Measurements from ENCODE around the gene HHIPL1.

Gene HHIPL1

DNA sequence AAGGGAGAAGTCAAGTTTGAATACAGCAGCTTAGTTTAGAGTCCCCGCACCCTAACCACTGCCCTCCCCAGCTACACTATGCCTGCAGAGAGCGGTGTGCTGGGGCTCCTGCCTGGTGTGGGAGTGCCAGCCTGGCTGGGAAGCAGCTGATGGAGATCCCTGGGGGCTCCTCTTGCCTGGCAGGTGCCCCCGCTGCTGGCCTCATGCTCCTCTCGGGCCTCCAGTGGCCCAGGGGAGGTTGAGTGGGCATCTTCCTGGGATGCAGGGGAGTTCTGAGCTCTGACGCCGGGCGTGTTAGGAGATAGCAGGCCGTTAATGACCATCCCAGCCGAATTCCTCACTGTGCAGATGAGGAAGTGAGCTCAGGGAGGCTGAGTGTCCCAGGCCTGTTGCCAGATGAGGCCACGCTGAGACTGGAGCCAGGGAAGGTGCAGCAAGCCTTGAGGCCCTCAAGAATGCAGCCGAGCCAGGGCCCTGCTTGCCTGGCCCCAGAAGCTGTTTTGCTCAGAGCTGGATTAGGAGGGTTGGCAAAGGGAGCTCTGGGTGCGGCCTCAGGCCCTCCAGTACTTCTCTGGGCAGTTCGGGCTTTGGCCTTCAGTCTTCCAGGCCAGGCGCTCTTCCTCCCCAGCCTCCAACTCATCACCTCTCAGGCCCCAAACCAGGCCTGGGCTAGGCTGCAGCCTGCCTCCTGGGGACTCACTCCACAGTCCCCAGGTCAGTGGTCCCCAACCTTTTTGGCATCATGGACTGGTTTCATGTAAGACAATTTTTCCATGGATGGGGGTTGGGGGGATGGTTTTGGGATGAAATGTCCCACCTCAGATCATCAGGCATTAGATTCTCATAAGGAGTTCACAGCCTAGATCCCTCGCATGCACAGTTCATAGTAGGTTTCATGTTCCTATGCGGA, 32.6 kb downstream of the HHIPL1 start:
- DNase-seq = no peak

- DNase-seq = no peak
Observed at GRCh38 chr14:99678198-99678597, 33.3 kb downstream of the HHIPL1 start.

DNA sequence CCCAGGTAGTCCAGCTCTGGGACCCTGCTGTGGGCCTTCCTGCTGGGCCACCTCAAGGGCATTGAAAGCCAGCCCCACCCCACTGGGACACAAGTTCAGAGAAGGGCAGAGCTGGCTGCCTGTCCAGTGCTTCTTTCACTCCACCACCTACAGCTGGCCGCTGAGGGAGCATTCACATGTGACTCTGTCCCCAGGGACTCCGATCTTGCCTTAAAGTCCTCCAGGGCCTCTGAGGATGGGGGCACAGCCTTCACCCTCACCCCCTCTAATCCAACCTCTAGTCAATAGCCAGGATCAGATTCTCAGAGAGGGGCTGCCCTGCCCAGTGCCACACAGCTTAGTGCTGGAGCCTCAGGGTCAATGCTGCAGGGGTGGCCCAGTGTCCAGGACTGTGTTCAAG, 34.2 kb downstream of the HHIPL1 start:
- no peak for DNase-seq

- DNase-seq = no peak
Observed at GRCh38 chr14:99679543-99679942, 34.6 kb downstream of the HHIPL1 start.

DNA sequence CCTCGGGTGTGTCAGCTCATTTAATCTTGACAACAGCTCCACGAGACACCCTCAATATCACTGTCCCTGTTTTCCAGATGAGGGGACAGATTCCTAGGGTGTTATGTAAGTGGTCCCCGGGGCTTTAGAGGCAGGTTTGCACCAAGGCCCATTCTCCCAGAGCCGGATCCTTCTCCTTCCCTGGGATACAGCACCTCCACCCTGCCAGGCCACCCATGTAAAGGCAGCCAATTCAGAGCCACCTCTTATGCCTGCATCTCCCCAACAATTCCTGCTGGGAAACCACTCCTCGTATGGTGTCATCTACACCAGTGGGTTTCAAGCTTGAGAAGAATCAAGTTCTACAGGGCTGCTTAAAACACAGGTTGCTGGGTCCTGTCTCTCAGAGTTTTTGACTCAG, 35.1 kb downstream of the HHIPL1 start:
- DNase-seq = no peak

DNA sequence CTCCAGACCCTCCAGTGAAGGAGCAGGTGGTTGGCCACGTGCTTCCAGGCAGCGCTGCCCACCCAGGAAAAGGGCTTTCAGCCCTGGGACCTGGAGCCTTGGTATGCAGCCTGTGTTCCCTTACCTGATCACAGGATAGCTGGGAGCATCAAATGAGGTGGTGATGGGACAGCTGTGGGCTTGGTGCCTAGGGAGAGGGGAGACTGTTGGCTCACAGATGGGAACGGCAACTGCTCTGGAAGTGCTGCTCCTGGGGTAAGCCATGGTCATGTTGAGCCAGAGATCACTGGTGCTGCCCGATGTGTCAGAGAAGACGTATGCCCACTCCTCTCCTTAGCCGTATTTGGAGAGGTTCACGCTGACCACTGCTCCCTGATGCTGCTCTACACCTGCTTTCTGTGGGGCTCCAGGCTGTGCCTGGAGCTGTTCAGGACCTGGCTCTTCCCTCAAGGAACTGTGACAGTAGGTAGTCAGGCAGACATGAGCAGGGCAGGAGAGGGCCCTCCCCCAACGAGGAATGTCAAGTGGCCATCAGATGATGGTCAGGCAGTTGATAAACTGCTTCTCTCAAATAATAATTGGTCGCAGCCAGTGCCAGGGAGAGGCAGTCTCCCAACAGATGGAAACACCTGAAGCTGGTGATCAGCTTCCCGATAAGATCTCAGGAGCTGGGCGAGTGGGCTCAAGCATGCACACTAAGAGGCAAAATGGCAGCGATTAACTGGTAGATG, 36.3 kb downstream of the HHIPL1 start:
- no peak for DNase-seq

- no peak for DNase-seq
Observed at GRCh38 chr14:99681832-99682148, 36.9 kb downstream of the HHIPL1 start.

DNA sequence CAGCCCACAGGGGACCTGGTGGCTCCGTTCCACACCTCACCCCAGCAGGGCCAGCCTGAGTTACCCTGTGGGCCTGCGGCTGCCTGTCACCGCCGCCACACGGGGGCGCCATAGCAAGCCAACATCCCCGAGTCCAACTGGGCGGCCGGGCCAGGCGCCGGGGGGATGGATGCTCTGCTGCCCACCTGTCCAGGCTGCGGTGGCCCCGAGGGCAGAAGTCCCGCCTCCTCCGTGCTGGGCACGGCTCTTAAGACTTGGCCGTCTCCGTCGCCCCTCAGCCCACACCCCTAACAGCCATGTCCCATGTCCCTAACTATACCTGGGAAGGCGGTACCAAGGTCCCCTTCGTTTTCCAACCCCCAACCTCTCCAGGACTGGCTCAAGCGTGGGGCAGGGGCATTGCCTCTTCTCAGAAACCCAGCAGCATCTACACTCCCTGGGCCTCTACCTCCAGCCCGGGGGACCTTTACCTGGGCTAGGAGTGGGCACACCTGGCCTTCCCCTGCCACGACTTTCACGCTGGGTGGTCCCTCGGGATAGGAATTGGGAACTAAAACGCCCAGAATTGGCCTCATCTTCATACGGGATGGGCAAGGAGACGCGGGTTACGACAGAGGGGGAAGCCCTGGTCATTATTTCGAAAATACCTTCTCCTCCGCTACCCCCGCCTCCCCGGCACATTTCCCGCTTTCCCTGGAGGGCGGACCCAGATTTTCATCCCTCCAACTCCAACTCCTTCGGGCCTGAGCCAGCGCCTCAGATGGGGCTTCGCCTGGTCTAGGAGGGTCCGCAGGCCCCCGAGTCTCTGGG, 38.1 kb downstream of the HHIPL1 start:
- DNase-seq = peak; percentile 82

- DNase-seq = peak; percentile 99
Observed at GRCh38 chr14:99683619-99684409, 38.9 kb downstream of the HHIPL1 start, which contains the start of gene CYP46A1. Gene CYP46A1 (plus strand): TSS chr14:99684298. CDS start chr14:99684418, 120 bp downstream.

DNA sequence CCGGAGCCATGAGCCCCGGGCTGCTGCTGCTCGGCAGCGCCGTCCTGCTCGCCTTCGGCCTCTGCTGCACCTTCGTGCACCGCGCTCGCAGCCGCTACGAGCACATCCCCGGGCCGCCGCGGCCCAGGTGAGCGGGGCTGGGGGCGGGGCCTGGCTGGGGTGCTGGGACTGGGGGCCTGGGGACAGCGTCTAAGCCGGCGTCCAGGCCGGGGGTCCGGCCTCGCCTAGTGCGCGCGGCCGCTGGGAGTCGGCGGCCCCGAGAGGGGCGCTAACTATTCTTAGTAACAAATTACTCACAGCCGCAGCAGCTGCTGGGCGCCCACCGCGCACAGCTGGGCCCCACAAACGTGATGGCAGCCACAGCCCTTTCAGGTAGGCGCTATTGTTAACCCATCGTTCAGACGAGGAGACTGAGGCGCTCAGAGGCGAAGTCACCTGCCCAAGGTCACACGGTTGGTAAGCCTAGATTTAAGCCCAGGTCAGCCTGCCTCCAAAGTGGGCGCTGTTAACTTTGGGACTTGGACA, 39.5 kb downstream of the HHIPL1 start:
- no peak for DNase-seq

DNA sequence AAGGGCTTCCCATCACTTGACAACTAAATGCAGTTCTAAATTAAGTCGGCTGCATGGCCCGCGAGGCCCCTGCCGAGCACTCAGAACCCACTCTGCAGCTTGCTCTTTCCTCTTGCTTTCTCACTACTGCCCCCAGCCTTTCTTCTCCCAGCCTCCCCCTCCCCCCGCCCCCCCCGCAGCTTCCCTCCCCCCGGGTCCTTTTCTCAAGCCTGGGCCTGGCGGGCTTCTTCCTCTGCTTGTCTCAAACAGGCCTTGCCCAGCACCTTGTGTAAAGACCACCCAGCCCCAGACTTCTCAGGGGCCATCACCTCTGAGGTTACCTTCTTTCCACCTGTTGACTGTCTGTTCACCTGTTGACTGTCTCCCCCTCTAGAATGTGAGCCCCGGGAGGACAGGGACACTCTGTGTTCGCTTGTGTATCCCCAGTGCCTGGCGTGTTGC, 40.2 kb downstream of the HHIPL1 start:
- DNase-seq = no peak

- no peak for DNase-seq
Observed at GRCh38 chr14:99685596-99685995, 40.7 kb downstream of the HHIPL1 start.

GRCh38 chr14:99686557-99687283, 41.8 kb downstream of the HHIPL1 start:
- no peak for DNase-seq

DNA sequence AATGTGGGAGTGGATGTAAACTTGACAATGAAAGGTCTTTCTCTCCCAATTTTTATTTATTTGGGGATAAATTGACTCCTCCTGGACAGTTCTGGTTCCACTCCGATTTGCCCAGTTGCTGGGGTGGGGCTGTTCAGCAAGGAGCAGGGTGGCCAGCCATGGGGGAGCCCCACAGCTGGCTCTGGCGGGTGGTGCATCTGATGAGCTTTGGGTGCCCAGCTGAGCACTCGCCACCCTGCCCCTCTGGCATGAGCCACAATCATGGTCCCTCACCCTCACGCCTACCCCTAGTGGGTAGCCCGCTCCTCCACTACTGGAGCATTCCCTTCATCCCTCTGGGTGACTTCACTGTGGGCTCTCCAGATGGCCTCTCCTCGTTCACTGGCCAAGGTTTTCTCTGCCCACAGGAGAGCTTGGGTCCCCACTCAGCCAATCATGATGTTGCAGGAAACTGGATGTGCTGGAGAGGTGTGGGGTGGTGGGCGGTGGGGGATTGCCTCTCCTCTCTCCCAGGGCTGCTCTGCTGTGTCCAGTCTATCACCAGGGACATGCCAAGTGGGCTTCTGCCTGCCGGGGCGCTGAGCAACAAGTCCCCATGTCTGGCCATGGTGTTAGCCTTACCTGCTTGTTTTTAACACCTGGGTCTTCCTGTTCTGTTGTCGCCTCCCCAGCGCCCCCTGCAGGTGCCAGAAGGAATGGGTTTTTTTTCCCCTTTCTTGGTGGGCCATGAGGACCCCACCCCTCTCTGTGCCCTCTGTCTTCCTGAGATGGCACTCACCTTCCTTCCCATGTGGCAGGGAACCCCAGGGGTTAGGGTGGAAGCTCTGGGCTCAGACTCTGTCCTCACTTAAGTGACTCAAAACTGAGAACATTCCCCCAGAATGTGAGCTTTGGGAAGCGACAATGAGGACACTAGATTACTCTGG, 42.6 kb downstream of the HHIPL1 start:
- DNase-seq = peak; percentile 49

GRCh38 chr14:99688210-99688581, 43.3 kb downstream of the HHIPL1 start:
- no peak for DNase-seq

DNA sequence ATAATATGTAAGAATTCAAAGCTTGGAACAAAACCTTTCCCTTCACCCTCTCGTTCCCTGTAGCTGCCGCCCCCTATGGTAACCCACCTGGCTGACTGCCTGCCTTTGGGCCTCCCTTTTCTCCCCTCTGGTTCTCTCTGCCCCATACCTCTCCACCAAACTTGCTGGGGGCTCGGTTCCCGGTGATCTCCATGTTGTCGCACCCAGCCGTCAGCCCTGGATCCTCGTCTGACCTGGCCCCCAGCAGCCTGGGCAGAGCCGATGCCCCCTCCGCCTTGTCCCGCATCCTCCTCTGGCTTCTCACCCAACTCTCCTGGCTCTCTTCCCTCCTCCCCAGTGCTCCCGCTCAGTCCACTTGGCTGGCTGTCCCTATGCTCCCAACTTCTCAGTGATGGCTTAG, 43.7 kb downstream of the HHIPL1 start:
- no peak for DNase-seq

- DNase-seq = no peak
Observed at GRCh38 chr14:99689266-99690236, 44.6 kb downstream of the HHIPL1 start.

GRCh38 chr14:99690636-99691035, 45.7 kb downstream of the HHIPL1 start:
- no peak for DNase-seq
